ENCODE measurements around the gene PALS2. TPM values are rescaled to one million over a fixed set of nuclear protein-coding genes. Genes with fewer than 3 reads are reported as not detected.

Gene PALS2
- total RNA-seq, 1 donor from 2014 or later: 43.1 TPM

- H3K4me3 Mint-ChIP-seq: peak overlapping the region; percentile 97
- peaks cover 34% of the 10 kb centered on the region for H3K27me3 Mint-ChIP-seq
- H3K36me3 Mint-ChIP-seq: no peaks in the 10 kb centered on the region
- DNase-seq (ENCODE audit: extremely low spot score, unreplicated experiment): no peak
- no peak overlapping the region for H3K27ac Mint-ChIP-seq
- H3K4me1 Mint-ChIP-seq (ENCODE audit: unreplicated experiment): peaks cover 25% of the 10 kb centered on the region
- TF ChIP-seq CTCF (conservative IDR thresholded peaks at IDR 0.05): no peak
- no peaks in the 10 kb centered on the region for H3K9me3 Mint-ChIP-seq
Measured at GRCh38 chr7:24574950-24575349, 1.7 kb downstream of the PALS2 start.

GRCh38 chr7:24576171-24577025, 3.1 kb downstream of the PALS2 start:
- peak overlapping the region; percentile 9 for H3K27ac Mint-ChIP-seq
- DNase-seq (ENCODE audit: extremely low spot score, unreplicated experiment): no peak

GRCh38 chr7:24578052-24578451, 4.8 kb downstream of the PALS2 start:
- peaks cover 6% of the 10 kb centered on the region for H3K27me3 Mint-ChIP-seq
- H3K4me3 Mint-ChIP-seq: peak overlapping the region; percentile 26
- no peak for TF ChIP-seq CTCF (conservative IDR thresholded peaks at IDR 0.05)
- no peak overlapping the region for H3K27ac Mint-ChIP-seq
- H3K4me1 Mint-ChIP-seq (ENCODE audit: unreplicated experiment): peaks cover 29% of the 10 kb centered on the region
- H3K9me3 Mint-ChIP-seq: peaks cover 3% of the 10 kb centered on the region
- no peak for DNase-seq (ENCODE audit: extremely low spot score, unreplicated experiment)
- H3K36me3 Mint-ChIP-seq: peaks cover 4% of the 10 kb centered on the region

More at GRCh38 chr7:24576171-24577025, 3.1 kb downstream of the PALS2 start:
- H3K27me3 Mint-ChIP-seq: peaks cover 20% of the 10 kb centered on the region
- TF ChIP-seq CTCF (conservative IDR thresholded peaks at IDR 0.05): peak; percentile 81
- H3K4me1 Mint-ChIP-seq (ENCODE audit: unreplicated experiment): peaks cover 29% of the 10 kb centered on the region
- H3K4me3 Mint-ChIP-seq: peak overlapping the region; percentile 84
- H3K36me3 Mint-ChIP-seq: peaks cover 4% of the 10 kb centered on the region
- H3K9me3 Mint-ChIP-seq: peaks cover 3% of the 10 kb centered on the region

- peak overlapping the region; percentile 26 for H3K27ac Mint-ChIP-seq
- H3K27me3 Mint-ChIP-seq: peaks cover 2% of the 10 kb centered on the region
- H3K9me3 Mint-ChIP-seq: peaks cover 3% of the 10 kb centered on the region
- peaks cover 22% of the 10 kb centered on the region for H3K4me1 Mint-ChIP-seq (ENCODE audit: unreplicated experiment)
- peaks cover 4% of the 10 kb centered on the region for H3K36me3 Mint-ChIP-seq
- no peak for TF ChIP-seq CTCF (conservative IDR thresholded peaks at IDR 0.05)
- no peak for DNase-seq (ENCODE audit: extremely low spot score, unreplicated experiment)
- H3K4me3 Mint-ChIP-seq: peak overlapping the region; percentile 26
Measured at GRCh38 chr7:24580283-24580946, 7.2 kb downstream of the PALS2 start.

GRCh38 chr7:24582166-24582565, 8.9 kb downstream of the PALS2 start:
- H3K27me3 Mint-ChIP-seq: no peaks in the 10 kb centered on the region
- H3K36me3 Mint-ChIP-seq: peaks cover 7% of the 10 kb centered on the region
- DNase-seq (ENCODE audit: extremely low spot score, unreplicated experiment): no peak
- peaks cover 13% of the 10 kb centered on the region for H3K4me1 Mint-ChIP-seq (ENCODE audit: unreplicated experiment)
- no peak for TF ChIP-seq CTCF (conservative IDR thresholded peaks at IDR 0.05)
- H3K4me3 Mint-ChIP-seq: no peak overlapping the region
- H3K27ac Mint-ChIP-seq: no peak overlapping the region
- H3K9me3 Mint-ChIP-seq: peaks cover 3% of the 10 kb centered on the region
